HS-5 (cell line): ENCODE measurements around the gene SERPINE1.
"Not testable (repeated sequence)": the region's sequence is repeated elsewhere in the genome, so short reads cannot be mapped to it uniquely, and the experiment has no call there.

Experiments
- DNase-seq: peaks from one replicate; pipeline ENCODE4 v3.0.0-alpha.2; 2012; ENCODE audit warnings: low read depth

The SERPINE1 gene

DNA sequence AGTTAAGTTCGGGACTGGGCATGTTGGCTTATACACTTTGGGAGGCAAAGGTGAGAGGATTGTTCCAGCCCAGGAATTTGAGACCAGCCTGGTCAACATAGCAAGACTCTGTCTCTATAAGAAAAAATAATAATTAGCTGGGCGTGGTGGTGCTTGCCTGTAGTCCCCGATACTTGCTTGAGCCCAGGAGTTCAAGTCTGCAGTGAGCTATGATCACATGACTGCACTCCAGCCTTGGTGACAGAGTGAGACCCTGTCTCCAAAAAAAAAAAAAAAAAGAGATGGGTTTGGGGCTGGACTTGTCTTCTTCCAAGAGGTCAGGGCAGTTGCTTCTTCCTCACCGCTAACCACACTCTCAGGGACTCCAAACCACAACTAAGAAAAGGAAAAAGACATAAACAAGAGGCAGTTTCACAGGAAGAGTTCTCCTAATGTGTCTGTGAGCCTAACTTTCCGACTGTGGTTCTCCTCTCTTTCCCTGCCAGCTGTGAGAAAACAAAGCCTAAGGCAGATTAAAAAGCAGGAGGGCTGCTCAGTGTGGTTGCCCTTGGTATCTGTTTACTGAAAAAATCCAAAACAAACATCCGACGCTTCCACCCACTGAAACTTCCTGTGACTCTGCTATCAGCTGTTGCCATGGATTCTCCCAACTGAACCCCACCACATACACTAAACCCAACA, 2.4 kb upstream of the SERPINE1 start:
- no peak for DNase-seq

DNA sequence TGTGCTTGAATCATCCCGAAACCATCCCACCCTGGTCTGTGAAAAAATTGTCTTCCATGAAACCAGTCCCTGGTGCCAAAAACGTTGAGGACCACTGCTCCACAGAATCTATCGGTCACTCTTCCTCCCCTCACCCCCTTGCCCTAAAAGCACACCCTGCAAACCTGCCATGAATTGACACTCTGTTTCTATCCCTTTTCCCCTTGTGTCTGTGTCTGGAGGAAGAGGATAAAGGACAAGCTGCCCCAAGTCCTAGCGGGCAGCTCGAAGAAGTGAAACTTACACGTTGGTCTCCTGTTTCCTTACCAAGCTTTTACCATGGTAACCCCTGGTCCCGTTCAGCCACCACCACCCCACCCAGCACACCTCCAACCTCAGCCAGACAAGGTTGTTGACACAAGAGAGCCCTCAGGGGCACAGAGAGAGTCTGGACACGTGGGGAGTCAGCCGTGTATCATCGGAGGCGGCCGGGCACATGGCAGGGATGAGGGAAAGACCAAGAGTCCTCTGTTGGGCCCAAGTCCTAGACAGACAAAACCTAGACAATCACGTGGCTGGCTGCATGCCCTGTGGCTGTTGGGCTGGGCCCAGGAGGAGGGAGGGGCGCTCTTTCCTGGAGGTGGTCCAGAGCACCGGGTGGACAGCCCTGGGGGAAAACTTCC, 784 bp upstream of the SERPINE1 start:
- no peak for DNase-seq

DNA sequence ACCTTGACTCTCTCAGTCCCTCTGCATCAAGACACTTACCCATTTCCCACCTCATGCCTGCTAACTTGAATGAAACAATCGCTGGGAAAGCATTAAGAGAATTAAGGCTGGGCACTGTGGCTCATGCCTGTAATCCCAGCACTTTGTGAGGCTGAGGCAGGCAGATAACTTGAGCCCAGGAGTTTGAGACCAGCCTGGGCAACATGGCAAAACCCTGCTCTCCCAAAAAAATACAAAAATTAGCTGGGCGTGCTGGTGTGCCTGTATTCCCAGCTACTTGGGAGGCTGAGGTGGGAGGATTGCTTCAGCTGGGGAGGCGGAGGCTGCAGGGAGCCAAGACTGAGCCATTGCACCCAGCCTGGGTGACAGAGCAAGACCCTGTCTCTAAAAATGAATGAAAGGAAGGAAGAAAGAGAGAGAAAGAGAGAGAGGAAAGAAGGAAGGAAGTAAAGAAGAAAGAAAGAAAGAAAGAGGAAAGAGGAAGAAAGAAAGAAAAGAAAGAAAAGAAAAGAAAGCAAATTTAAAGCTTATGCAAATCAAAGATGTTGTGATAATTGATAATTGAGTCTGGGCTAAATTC, 646 bp downstream of the SERPINE1 start:
- DNase-seq, result no peak

DNA sequence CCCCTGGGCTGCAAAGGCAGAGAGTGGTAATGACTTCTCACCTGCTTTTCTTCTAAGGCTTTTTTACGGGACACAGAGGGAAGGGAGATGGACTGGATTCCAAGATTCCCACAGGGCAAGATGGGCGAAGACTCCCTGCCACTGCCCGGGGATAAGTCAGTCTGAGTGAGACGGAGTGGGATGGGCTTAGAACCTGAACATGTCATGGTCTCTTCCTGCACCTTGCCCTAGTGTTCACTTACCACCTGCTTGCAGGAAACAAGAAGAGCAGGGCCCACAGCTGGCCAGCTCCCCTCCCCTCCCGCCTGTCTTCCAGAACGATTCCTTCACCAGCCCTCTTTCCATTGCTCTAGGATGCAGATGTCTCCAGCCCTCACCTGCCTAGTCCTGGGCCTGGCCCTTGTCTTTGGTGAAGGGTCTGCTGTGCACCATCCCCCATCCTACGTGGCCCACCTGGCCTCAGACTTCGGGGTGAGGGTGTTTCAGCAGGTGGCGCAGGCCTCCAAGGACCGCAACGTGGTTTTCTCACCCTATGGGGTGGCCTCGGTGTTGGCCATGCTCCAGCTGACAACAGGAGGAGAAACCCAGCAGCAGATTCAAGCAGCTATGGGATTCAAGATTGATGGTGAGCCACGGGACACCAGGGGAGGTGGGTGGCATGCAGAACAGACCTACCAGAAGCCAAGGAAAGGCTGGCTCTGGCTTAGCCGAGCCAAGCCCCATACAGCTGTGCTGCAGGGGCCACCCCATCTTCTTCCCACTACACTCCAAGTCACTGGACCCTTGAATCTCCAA, 1.3 kb downstream of the SERPINE1 start:
- no peak for DNase-seq

DNA sequence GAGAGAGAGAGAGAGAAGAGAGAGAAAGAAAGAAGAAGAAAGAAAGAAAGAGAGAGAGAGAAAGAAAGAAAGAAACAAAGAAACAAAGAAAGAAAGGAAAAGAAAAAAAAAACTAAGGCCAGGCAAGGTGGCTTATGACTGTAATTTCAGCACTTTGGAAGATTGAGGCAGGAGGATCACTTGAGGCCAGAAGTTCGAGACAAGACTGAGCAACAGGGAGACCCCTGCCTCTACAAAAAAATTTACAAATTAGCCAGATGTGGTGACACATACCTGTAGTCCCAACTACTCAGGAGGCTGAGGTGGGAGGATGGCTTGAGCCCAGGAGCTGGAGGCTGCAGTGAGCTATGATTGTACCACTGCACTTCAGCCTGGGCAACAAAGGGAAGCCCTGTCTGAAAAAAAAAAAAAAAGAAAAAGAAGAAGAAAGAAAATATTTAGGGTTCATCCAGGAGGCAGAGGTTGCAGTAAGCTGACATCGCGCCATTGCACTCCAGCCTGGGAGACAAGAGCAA, 2.8 kb downstream of the SERPINE1 start:
- DNase-seq, result no peak

DNA sequence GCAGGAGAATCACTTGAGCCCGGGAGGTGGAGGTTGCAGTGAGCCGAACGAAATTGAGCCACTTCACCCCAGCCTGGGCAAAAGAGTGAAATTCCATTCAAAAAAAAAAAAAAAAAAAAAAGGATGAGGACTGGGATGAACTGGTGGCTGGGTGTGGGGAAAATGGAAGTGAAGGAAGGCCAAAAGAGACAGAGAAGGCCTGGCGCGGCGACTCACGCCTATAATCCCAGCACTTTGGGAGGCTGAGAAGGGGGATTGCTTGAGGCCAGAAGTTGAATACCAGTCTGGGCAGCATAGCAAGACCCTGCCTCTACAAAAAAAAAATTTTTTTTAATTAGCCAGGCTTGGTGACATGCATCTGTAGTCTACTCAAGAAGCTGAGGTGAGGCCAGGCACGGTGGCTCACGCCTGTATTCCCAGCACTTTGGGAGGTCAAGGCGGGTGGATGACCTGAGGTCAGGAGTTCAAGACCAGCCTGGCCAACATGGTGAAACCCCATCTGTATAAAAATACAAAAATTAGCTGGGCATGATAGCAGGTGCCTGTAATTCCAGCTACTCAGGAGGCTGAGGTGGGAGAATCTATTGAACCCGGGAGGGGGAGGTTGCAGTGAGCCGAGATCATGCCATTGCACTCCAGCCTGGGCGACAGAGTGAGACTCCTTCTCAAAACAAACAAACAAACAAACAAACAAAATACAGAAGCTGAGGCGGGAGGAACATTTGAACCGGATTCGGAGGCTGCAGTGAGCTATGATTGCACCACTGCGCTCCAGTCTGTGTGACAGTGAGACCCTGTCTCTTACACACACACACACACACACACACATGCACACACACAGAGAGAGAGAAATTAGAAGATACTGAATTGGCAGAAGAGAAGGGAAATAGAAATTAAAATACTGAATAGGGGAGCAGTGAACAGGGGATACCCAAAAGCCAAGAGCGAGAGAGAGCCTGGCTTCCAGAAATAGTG, 6.0 kb downstream of the SERPINE1 start:
- not testable (repeated sequence) for DNase-seq

DNA sequence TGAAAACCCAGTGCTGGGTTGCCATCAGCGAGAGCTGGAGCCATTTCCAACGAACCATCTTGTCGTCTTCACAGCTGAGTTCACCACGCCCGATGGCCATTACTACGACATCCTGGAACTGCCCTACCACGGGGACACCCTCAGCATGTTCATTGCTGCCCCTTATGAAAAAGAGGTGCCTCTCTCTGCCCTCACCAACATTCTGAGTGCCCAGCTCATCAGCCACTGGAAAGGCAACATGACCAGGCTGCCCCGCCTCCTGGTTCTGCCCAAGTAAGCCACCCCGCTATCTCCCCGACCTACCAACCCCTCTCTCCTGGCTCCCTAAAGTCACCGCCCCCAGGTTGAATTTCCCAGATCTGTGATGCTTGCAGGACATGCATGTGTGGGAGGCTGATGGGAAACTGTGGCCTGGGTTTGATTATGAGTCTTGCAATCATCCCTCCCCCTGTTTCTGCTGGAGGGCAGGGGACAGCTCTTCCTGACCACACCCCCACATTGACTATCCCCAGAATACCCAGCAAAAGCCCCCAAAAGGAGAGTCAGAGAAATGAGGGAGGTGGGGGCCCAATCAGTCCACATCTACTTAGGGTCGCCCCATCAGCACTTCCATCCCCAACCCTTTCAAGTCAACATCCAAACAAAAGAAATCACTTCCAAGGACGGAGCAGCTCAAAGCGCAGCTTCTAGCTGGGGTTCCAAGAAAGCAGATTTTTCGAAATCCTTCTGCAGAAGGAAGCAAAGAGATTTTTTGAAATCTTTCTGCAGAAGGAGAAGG, 6.9 kb downstream of the SERPINE1 start:
- DNase-seq, result no peak

DNA sequence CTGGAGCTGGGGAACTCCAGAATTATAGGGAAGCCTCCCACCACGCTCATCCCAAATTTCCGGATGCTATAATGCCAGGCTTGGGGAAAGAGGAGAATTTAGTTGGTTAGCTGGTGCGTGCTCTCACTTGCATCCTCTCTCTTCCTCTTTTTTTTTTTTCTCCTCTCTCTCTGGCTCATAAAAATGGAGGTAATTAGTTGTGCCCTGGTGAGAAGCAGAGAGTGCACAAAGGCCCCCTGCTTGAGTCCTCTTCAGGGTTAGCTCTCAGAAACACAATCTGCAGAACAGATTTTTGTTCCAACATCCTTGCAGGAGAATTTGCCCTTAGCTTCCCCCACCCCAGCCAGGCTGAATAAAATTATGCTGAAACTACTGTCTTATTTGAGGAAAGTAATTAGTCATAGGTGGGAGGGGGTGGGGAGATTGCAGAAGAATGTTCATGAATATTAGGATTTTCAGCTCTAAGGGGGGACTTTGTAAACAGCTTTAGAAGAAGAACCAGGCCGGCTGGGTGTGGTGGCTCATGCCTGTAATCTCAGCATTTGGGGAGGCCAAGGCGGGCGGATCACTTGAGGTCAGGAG, 7.6 kb downstream of the SERPINE1 start:
- DNase-seq, result no peak

DNA sequence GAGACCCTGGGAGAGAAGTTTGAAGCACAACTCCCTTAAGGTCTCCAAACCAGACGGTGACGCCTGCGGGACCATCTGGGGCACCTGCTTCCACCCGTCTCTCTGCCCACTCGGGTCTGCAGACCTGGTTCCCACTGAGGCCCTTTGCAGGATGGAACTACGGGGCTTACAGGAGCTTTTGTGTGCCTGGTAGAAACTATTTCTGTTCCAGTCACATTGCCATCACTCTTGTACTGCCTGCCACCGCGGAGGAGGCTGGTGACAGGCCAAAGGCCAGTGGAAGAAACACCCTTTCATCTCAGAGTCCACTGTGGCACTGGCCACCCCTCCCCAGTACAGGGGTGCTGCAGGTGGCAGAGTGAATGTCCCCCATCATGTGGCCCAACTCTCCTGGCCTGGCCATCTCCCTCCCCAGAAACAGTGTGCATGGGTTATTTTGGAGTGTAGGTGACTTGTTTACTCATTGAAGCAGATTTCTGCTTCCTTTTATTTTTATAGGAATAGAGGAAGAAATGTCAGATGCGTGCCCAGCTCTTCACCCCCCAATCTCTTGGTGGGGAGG, 10.8 kb downstream of the SERPINE1 start:
- DNase-seq, result no peak

DNA sequence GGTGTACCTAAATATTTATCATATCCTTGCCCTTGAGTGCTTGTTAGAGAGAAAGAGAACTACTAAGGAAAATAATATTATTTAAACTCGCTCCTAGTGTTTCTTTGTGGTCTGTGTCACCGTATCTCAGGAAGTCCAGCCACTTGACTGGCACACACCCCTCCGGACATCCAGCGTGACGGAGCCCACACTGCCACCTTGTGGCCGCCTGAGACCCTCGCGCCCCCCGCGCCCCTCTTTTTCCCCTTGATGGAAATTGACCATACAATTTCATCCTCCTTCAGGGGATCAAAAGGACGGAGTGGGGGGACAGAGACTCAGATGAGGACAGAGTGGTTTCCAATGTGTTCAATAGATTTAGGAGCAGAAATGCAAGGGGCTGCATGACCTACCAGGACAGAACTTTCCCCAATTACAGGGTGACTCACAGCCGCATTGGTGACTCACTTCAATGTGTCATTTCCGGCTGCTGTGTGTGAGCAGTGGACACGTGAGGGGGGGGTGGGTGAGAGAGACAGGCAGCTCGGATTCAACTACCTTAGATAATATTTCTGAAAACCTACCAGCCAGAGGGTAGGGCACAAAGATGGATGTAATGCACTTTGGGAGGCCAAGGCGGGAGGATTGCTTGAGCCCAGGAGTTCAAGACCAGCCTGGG, 11.4 kb downstream of the SERPINE1 start:
- DNase-seq, result peak; percentile 91

DNA sequence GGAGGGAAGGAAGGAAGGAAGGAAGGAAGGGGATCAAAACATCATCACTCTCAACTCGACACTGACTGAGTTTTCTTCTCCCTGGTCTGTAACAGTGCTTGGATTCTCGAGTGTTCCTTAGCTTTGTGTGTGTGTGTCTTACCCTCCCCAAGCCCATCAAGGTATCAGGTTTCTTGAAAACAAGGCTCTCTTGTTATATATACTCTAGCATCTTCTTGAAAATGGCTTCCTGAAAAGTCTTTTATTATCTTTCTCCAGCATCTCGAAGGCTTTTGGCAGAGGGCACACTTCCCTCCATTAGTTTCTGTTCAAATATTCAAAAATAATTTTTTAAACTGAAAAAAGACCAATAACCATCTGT, 13.4 kb downstream of the SERPINE1 start:
- no peak for DNase-seq

DNA sequence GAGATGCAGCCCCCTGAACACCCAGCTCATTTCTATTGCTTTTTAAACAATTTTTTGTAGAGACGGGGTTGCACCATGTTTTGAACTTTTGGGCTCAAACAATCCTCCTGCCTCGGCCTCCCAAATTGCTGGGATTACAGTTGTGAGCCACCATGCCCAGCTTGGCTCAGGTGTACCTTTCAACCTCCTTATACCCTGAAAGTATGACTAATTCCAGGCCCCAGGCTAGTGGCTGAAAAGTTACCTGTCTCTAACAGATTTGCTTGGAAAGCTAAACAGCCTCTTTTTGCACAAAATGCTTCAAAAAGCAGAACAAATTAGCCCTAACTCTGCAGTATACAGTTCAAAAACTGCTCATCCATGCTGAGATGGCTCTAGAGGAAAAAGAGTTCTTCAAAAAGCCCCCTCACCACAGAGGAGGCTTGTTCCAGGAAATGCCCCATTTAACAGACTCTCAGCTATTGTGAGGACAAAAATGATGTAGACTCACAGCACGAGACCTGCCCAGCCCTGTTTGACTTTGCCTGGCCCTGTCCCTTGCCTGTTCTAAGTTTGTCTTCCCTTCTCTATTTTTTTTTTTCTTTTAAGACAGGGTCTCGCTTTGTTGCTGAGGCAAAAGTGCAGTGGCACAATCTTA, 14.0 kb downstream of the SERPINE1 start:
- DNase-seq, result no peak

DNA sequence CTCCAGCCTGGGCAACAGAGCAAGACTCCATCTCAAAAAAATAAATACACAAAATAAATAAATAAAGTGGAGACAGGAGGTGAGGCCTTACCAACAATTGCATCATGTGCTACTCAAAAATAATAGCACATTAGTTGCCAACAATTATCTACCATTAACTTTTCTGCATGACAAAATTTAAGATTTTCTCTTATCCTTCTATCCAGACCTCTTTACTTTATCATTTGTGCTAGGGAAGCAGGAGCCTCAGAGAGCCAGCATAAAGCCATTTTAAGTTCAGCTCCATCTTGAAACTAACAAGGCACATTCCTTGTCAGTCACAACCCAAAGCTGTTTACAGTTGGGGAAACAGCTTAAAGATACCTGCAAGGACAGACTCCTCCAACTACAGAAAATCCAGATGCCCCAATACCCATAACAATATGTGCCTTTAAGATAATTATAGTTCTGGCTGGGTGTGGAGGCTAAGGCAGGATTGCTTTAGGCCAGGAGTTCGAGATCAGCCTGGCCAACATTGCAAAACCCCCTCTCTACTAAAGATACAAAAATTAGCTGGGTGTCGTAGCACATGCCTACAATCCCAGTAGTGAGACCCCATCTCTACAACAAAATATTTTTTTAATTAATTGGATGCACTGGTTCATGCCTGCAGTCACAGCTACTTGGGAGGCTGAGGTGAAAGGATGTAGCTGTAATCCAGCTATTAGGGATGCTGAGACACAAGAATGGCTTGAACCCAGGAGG, 25.2 kb downstream of the SERPINE1 start:
- no peak for DNase-seq

DNA sequence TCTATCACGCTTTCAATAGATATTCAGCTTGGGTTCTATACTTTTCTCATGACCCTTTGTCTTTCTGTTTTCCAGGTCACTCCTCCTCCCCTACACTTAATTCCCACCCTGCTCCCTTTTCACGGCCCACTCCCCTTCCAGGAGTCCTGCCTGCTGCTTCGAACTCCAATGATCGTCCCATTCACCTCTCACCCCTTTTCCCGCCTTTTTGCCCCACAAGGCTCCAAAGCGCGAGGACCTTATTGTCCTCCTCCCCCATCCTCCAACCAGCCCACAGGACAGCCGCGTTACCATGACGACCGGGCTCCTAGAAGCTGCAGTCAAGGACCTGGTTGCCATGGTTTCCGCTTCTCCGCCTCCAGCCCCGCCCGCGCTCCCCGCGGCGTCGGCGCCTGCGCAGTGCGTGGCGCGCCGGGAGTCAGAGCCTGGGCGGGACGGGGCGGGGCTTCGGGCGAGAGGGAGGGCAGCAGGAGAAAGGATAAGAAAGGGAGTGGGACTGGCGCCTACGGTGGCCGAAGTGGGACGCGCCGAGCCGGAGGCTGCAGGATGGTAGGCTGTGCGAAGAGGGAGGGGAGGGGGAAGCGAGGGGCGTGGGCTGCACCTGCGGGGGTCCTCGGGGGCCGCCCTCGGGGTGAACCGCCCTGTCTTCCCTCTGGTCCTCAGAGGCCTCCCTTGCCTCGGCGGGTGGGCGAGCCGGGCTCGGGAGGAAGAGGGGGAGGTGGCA, 27.2 kb downstream of the SERPINE1 start, which contains the start of gene AP1S1:
TSS of gene AP1S1 (plus strand) at position 508 of the 724 bp plus-strand sequence. CDS start at position 547, 39 bp downstream.
- peak; percentile 76 for DNase-seq

DNA sequence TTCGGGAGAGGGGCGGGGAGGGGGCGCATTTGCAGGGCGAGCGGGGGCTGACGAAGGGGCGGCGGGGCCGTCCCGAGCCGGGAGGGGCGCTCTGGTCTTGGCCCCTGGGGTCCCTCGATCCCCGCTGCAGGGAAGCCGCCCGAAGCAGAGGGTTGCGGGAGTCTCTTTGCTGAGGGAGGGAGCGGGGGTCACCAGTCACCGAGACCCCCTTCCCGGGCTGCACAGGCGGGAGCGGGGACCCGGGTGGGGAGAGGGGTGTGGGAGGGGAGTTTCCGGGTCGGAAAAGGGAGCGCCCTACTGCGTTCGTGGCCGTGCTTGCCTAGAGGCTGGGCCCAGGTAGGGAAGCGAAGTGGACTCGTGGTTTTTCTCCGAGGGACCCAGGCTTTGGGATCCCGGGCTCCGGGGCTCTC, 27.8 kb downstream of the SERPINE1 start:
- no peak for DNase-seq

DNA sequence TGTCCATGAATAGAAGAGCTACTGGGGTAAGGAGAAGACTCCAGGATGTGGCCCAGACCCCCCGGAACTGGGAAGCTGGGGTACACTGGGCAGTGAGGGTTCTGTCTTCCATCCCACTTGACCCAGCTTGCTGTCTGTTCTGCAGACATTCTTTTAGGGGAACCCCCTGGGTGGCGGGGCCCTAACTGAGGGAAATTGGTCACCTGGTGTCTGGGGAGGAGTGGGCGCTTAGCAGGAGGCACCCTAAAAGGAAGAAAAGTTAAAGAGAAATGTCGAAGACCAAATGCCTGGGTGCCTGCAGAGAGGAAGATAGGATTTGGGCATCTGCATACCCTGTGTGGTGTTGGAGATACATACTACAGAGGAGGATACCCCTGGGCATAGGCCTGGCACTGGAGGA, 28.4 kb downstream of the SERPINE1 start:
- no peak for DNase-seq

DNA sequence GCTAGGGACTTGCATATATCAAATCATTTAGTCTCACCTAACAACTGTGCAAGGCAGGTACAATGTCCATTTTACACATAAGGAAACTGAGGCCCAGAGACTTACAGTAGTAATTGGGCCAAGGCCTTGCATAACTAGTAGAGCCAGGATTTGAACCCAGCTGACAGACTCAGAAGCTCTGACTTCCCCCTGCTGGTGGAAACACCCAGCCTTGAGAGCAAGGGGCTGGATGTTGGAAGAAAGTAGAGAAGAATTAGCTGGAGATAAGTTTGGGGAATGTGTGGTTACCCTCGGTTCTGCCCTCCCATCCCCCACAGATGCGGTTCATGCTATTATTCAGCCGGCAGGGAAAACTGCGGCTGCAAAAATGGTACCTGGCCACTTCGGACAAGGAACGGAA, 29.4 kb downstream of the SERPINE1 start:
- DNase-seq, result no peak
